ENCODE measurements around the gene PRKG1. TPM values are rescaled to one million over a fixed set of nuclear protein-coding genes. Genes with fewer than 3 reads are reported as not detected.

Gene PRKG1
- total and polyA plus RNA-seq, 2 of the 8 experiments (the other 6 are each of a cell fraction or from before 2014, with no cell fraction given), result 4.2 to 15.2 TPM

DNA sequence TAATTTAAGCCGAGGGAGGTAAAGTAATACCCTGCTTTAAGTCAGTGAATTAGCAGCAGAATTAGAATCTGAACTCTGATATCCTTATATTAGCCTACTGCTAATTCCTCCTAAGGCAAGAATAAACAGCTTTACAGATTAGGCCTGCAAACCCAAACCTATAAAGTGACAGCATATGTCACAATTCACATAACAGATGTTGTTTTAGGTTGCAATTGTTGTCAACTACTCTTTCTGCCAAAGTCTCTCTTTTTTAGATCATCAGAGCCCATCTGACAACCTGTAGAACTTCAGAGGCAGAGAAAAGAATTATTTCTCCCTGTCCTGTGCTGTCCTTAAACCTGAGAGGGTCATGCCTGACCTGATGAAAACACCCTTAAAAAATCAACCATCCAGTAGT, 167.2 kb downstream of the PRKG1 start (continued):
- no peak for TF ChIP-seq EZH2 (IDR thresholded peaks at IDR 0.05; ENCODE audit: low read depth, low read length, severe bottlenecking)

All from H1 (cell line).